HUES48 (cell line): Measurements from ENCODE around the gene SRGAP3.

ENCODE experiments used
- H3K27ac ChIP-seq: one replicate; pipeline ENCODE4 v1.7.0; 2013; ENCODE audit warnings: low read depth, low read length, inconsistent platforms
- H3K27me3 ChIP-seq: 2 replicates; pipeline ENCODE4 v1.6.1; 2013; ENCODE audit warnings: mild to moderate bottlenecking, low read length; ENCODE audit not compliant: control insufficient read depth, insufficient read depth
- H3K36me3 ChIP-seq: 2 replicates; pipeline ENCODE4 v1.6.1; 2013; ENCODE audit warnings: low read length; ENCODE audit not compliant: control insufficient read depth, insufficient read depth
- H3K4me1 ChIP-seq: 2 replicates; pipeline ENCODE4 v1.6.1; 2013; ENCODE audit warnings: mild to moderate bottlenecking, low read length; ENCODE audit not compliant: control insufficient read depth, insufficient read depth
- H3K4me3 ChIP-seq: 2 replicates; pipeline ENCODE4 v1.5.1; 2013; ENCODE audit warnings: mild to moderate bottlenecking, low read depth, low read length
- H3K9ac ChIP-seq: 2 replicates; pipeline ENCODE4 v1.6.1; 2013; ENCODE audit warnings: mild to moderate bottlenecking, low read depth, low read length, moderate library complexity
- H3K9me3 ChIP-seq: 2 replicates; pipeline ENCODE4 v1.6.1; 2013; ENCODE audit warnings: low read length; ENCODE audit not compliant: control insufficient read depth, insufficient read depth

The SRGAP3 gene

GRCh38 chr3:8984526-8984925 is 264.9 kb downstream of the SRGAP3 start:
- Histone ChIP-seq H3K27me3 (no peaks in the 10 kb centered on the region), H3K27ac (no peak overlapping the region), H3K36me3 (no peaks in the 10 kb centered on the region), H3K4me3 (no peak overlapping the region), H3K9ac (no peak overlapping the region), H3K9me3 (no peaks in the 10 kb centered on the region), H3K4me1 (0 out of 2 replicates have a peak, but pooled peaks cover 8% of the 10 kb centered on the region)

GRCh38 chr3:8984081-8984480 is 265.4 kb downstream of the SRGAP3 start:
- Histone ChIP-seq H3K9me3 (no peaks in the 10 kb centered on the region), H3K4me1 (0 out of 2 replicates have a peak, but pooled peaks cover 8% of the 10 kb centered on the region), H3K4me3 (no peak overlapping the region), H3K27me3 (no peaks in the 10 kb centered on the region), H3K27ac (no peak overlapping the region), H3K36me3 (no peaks in the 10 kb centered on the region), H3K9ac (no peak overlapping the region)

GRCh38 chr3:8983591-8983990 is 265.9 kb downstream of the SRGAP3 start:
- 0 out of 2 replicates have a peak, but pooled peaks cover 6% of the 10 kb centered on the region for H3K4me1 ChIP-seq
- H3K9me3 ChIP-seq = no peaks in the 10 kb centered on the region
- H3K27ac ChIP-seq = no peak overlapping the region
- H3K27me3 ChIP-seq = no peaks in the 10 kb centered on the region
- no peaks in the 10 kb centered on the region for H3K36me3 ChIP-seq
- H3K9ac ChIP-seq = no peak overlapping the region
- no peak overlapping the region for H3K4me3 ChIP-seq

- Histone ChIP-seq H3K9ac (no peak overlapping the region), H3K4me1 (0 out of 2 replicates have a peak, but pooled peaks cover under 1% of the 10 kb centered on the region), H3K36me3 (no peaks in the 10 kb centered on the region), H3K27me3 (no peaks in the 10 kb centered on the region), H3K9me3 (no peaks in the 10 kb centered on the region), H3K4me3 (no peak overlapping the region), H3K27ac (no peak overlapping the region)
Measured at GRCh38 chr3:8983026-8983425, 266.4 kb downstream of the SRGAP3 start.

- Histone ChIP-seq H3K4me1 (no peaks in the 10 kb centered on the region), H3K9me3 (no peaks in the 10 kb centered on the region), H3K9ac (no peak overlapping the region), H3K27ac (no peak overlapping the region), H3K27me3 (no peaks in the 10 kb centered on the region), H3K36me3 (no peaks in the 10 kb centered on the region), H3K4me3 (no peak overlapping the region)
Measured at GRCh38 chr3:8982509-8982908, 266.9 kb downstream of the SRGAP3 start.

GRCh38 chr3:8981700-8982099 is 267.7 kb downstream of the SRGAP3 start:
- Histone ChIP-seq H3K9ac (no peak overlapping the region), H3K27ac (no peak overlapping the region), H3K4me3 (no peak overlapping the region), H3K4me1 (no peaks in the 10 kb centered on the region), H3K9me3 (no peaks in the 10 kb centered on the region), H3K27me3 (no peaks in the 10 kb centered on the region), H3K36me3 (no peaks in the 10 kb centered on the region)

GRCh38 chr3:8981296-8981695 is 268.1 kb downstream of the SRGAP3 start:
- H3K4me1 ChIP-seq = no peaks in the 10 kb centered on the region
- H3K9me3 ChIP-seq = no peaks in the 10 kb centered on the region
- H3K27me3 ChIP-seq = no peaks in the 10 kb centered on the region
- no peak overlapping the region for H3K27ac ChIP-seq
- no peak overlapping the region for H3K9ac ChIP-seq
- no peaks in the 10 kb centered on the region for H3K36me3 ChIP-seq
- no peak overlapping the region for H3K4me3 ChIP-seq

- H3K4me1 ChIP-seq = 0 out of 2 replicates have a peak, but pooled peaks cover under 1% of the 10 kb centered on the region
- H3K27ac ChIP-seq = no peak overlapping the region
- no peaks in the 10 kb centered on the region for H3K27me3 ChIP-seq
- H3K9ac ChIP-seq = no peak overlapping the region
- no peak overlapping the region for H3K4me3 ChIP-seq
- H3K9me3 ChIP-seq = no peaks in the 10 kb centered on the region
- no peaks in the 10 kb centered on the region for H3K36me3 ChIP-seq
Measured at GRCh38 chr3:8980756-8981257, 268.6 kb downstream of the SRGAP3 start.

GRCh38 chr3:8979262-8979661 is 270.2 kb downstream of the SRGAP3 start:
- Histone ChIP-seq H3K4me1 (0 out of 2 replicates have a peak, but pooled peaks cover 5% of the 10 kb centered on the region), H3K9me3 (no peaks in the 10 kb centered on the region), H3K27ac (no peak overlapping the region), H3K36me3 (no peaks in the 10 kb centered on the region), H3K9ac (no peak overlapping the region), H3K4me3 (no peak overlapping the region), H3K27me3 (no peaks in the 10 kb centered on the region)

- H3K4me3 ChIP-seq = no peak overlapping the region
- H3K4me1 ChIP-seq = 0 out of 2 replicates have a peak, but pooled peaks cover 5% of the 10 kb centered on the region
- H3K9ac ChIP-seq = no peak overlapping the region
- H3K27ac ChIP-seq = no peak overlapping the region
- H3K36me3 ChIP-seq = no peaks in the 10 kb centered on the region
- H3K27me3 ChIP-seq = no peaks in the 10 kb centered on the region
- H3K9me3 ChIP-seq = no peaks in the 10 kb centered on the region
Measured at GRCh38 chr3:8978551-8978950, 270.9 kb downstream of the SRGAP3 start.

- H3K4me3 ChIP-seq = no peak overlapping the region
- H3K9ac ChIP-seq = no peak overlapping the region
- H3K36me3 ChIP-seq = no peaks in the 10 kb centered on the region
- 0 out of 2 replicates have a peak, but pooled peaks cover 5% of the 10 kb centered on the region for H3K4me1 ChIP-seq
- no peaks in the 10 kb centered on the region; the same call in 1 of the 2 replicates for H3K27me3 ChIP-seq
- no peaks in the 10 kb centered on the region for H3K9me3 ChIP-seq
- H3K27ac ChIP-seq = no peak overlapping the region
Measured at GRCh38 chr3:8976540-8977182, 272.8 kb downstream of the SRGAP3 start.
